ENCODE measurements around the gene ARFGAP1.

GRCh38 chr20:63230800-63231268, 41.8 kb upstream of the ARFGAP1 start:
- TF ChIP-seq CTCF (IDR thresholded peaks at IDR 0.05) (peak; percentile 15 to 57 (median 46)), POLR2A (IDR thresholded peaks at IDR 0.05) (no peak)
